HepG2 (cell line): ENCODE measurements around the gene HS2ST1. TPM values are rescaled to one million over a fixed set of nuclear protein-coding genes. Genes with fewer than 3 reads are reported as not detected.

Source experiments
- AGO2 ChIP-seq: fragments of 200-400 bp; formaldehyde crosslinking; optimal IDR thresholded peaks from 2 replicates; pipeline ENCODE3; 2017; ENCODE audit warnings: mild to moderate bottlenecking, low read depth, low read length, moderate library complexity
- ATF6 ChIP-seq: sonication (generic); formaldehyde crosslinking; conservative IDR thresholded peaks from 2 replicates; pipeline ENCODE4 v1.4.0; 2020; ENCODE audit warnings: missing genetic modification reagents
- CBX1 ChIP-seq: IDR thresholded peaks from one replicate; pipeline ENCODE4 v1.6.1; 2016; ENCODE audit warnings: antibody characterized with exemption, low read depth
- GTF2F1 ChIP-seq: fragments of 150-350 bp; IDR thresholded peaks from 2 replicates; pipeline ENCODE4 v1.6.1; 2014; ENCODE audit warnings: low read length
- GTF3A ChIP-seq: sonication (generic); formaldehyde crosslinking; conservative IDR thresholded peaks from 2 replicates; pipeline ENCODE4 v1.4.0; 2020; ENCODE audit warnings: mild to moderate bottlenecking, missing genetic modification reagents
- HHEX ChIP-seq: IDR thresholded peaks from 2 replicates; pipeline ENCODE4 v1.6.1; 2016; ENCODE audit warnings: control low read depth
- HMGA1 ChIP-seq: sonication (generic); formaldehyde crosslinking; conservative IDR thresholded peaks from 2 replicates; pipeline ENCODE4 v1.4.0; 2020; ENCODE audit warnings: missing genetic modification reagents
- KLF15 ChIP-seq: sonication (generic); formaldehyde crosslinking; IDR thresholded peaks from 2 replicates; pipeline ENCODE4 v1.8.1; 2023; ENCODE audit warnings: borderline replicate concordance, mild to moderate bottlenecking, inconsistent platforms, missing genetic modification reagents, mixed read lengths
- MAZ ChIP-seq, 2 experiments: sonication (generic) in 1 of 2; formaldehyde crosslinking in 1 of 2; IDR thresholded peaks; 2 replicates each; pipeline versions ENCODE4 v1.5.0 to v1.6.1; 2012 to 2020; ENCODE audit warnings: low read depth in 2 of 2, mild to moderate bottlenecking in 2 of 2, borderline replicate concordance in 1 of 2, improper control_type of control experiment in 1 of 2, low read length in 1 of 2, missing genetic modification reagents in 1 of 2, moderate library complexity in 1 of 2
- PAWR ChIP-seq: sonication (generic); formaldehyde crosslinking; IDR thresholded peaks from 2 replicates; pipeline ENCODE4 v1.4.0; 2020; ENCODE audit warnings: missing genetic modification reagents, mild to moderate bottlenecking, borderline replicate concordance
- POLR2A ChIP-seq, 2 experiments: IDR thresholded peaks; 2 replicates each; pipeline ENCODE4 v1.6.1; 2011; ENCODE audit warnings: low read depth in 2 of 2, low read length in 2 of 2, mild to moderate bottlenecking in 1 of 2, moderate library complexity in 1 of 2; ENCODE audit not compliant: insufficient read depth in 1 of 2
- RFX1 ChIP-seq: fragments of 450-650 bp; IDR thresholded peaks from 2 replicates; pipeline ENCODE4 v1.6.1; 2017
- RFXAP ChIP-seq: sonication (generic); formaldehyde crosslinking; IDR thresholded peaks from 2 replicates; pipeline ENCODE4 v1.4.0; 2020; ENCODE audit warnings: missing genetic modification reagents, borderline replicate concordance
- TARDBP ChIP-seq: sonication (generic); formaldehyde crosslinking; IDR thresholded peaks from 2 replicates; pipeline ENCODE4 v1.8.0; 2022; ENCODE audit warnings: mild to moderate bottlenecking, missing genetic modification reagents
- TBX3 ChIP-seq: fragments of 450-650 bp; IDR thresholded peaks from 2 replicates; pipeline ENCODE4 v1.6.1; 2017; ENCODE audit warnings: antibody characterized with exemption, mild to moderate bottlenecking, inconsistent platforms, borderline replicate concordance
- THYN1 ChIP-seq: sonication (generic); formaldehyde crosslinking; IDR thresholded peaks from 2 replicates; pipeline ENCODE4 v1.8.1; 2023; ENCODE audit warnings: low read depth, mild to moderate bottlenecking, moderate library complexity, missing genetic modification reagents, borderline replicate concordance
- TRIM24 ChIP-seq: sonication (generic); formaldehyde crosslinking; IDR thresholded peaks from 2 replicates; pipeline ENCODE4 v1.8.0; 2022; ENCODE audit warnings: mild to moderate bottlenecking, missing genetic modification reagents
- ZNF280B ChIP-seq: sonication (generic); formaldehyde crosslinking; IDR thresholded peaks from 2 replicates; pipeline ENCODE4 v1.5.0; 2020; ENCODE audit warnings: missing genetic modification reagents, mild to moderate bottlenecking, borderline replicate concordance
- ZNF292 ChIP-seq: sonication (generic); formaldehyde crosslinking; IDR thresholded peaks from 2 replicates; pipeline ENCODE4 v1.8.1; 2022; ENCODE audit warnings: mild to moderate bottlenecking, low read depth, missing genetic modification reagents, borderline replicate concordance
- ZNF3 ChIP-seq: IDR thresholded peaks from 2 replicates; pipeline ENCODE4 v1.7.0; 2017; ENCODE audit warnings: inconsistent platforms
- ZNF383 ChIP-seq: sonication (generic); formaldehyde crosslinking; IDR thresholded peaks from 2 replicates; pipeline ENCODE4 v1.4.0; 2020; ENCODE audit warnings: missing genetic modification reagents, mild to moderate bottlenecking, borderline replicate concordance
- ZNF460 ChIP-seq: sonication (generic); formaldehyde crosslinking; IDR thresholded peaks from 2 replicates; pipeline ENCODE4 v1.5.1; 2020; ENCODE audit warnings: missing genetic modification reagents, mild to moderate bottlenecking, borderline replicate concordance
- ZNF549 ChIP-seq: sonication (generic); formaldehyde crosslinking; IDR thresholded peaks from 2 replicates; pipeline ENCODE4 v1.5.0; 2020; ENCODE audit warnings: missing genetic modification reagents
- ZNF614 ChIP-seq: IDR thresholded peaks from 2 replicates; pipeline ENCODE4 v1.6.1; 2018; ENCODE audit warnings: missing biosample characterization, missing genetic modification reagents, inconsistent platforms, borderline replicate concordance
- ZNF616 ChIP-seq: sonication (generic); formaldehyde crosslinking; IDR thresholded peaks from 2 replicates; pipeline ENCODE4 v1.5.0; 2020; ENCODE audit warnings: low read depth, mild to moderate bottlenecking, missing genetic modification reagents
- ZSCAN29 ChIP-seq: sonication (generic); formaldehyde crosslinking; conservative IDR thresholded peaks from 2 replicates; pipeline ENCODE4 v1.4.0; 2020; ENCODE audit warnings: mild to moderate bottlenecking, missing genetic modification reagents
- ZSCAN30 ChIP-seq: sonication (generic); formaldehyde crosslinking; IDR thresholded peaks from 2 replicates; pipeline ENCODE4 v1.5.0; 2020; ENCODE audit warnings: mild to moderate bottlenecking, missing genetic modification reagents
- polyA plus RNA-seq, 8 experiments: library from polyadenylated mRNA; depleted of rRNA in 3 of 8; stranded (reverse) in 7 of 8; unstranded in 1 of 8; fragments of >200 nt; fragmentation: Illumina TruSeq in 4 of 8; extraction: Trizol in 4 of 8; gene quantifications; 2 replicates each; pipeline versions ENCODE4 v1.2.1 to v1.2.3, GENCODE V29; 2011 to 2016; ENCODE audit warnings: low read depth in 4 of 8, missing spikeins in 1 of 8, mixed read lengths in 1 of 8; ENCODE audit not compliant: insufficient read depth in 1 of 8
- total RNA-seq, 5 experiments: library from RNA; depleted of rRNA; stranded (reverse); fragments of >200 nt; fragmentation: Illumina TruSeq; extraction: Trizol; gene quantifications; 2 replicates each; pipeline ENCODE4 v1.2.3, GENCODE V29; 2016; ENCODE audit warnings: low read depth in 1 of 5
- TF ChIP-seq, protein P1 (sequence below): sonication (generic); formaldehyde crosslinking; IDR thresholded peaks from 2 replicates; pipeline ENCODE4 v1.5.1; 2020; ENCODE audit warnings: missing genetic modification reagents, mild to moderate bottlenecking, borderline replicate concordance

Gene HS2ST1
- total and polyA plus RNA-seq, 2 of the 13 experiments (the other 11 are each of a cell fraction or from before 2014, with no cell fraction given) = 22.1 to 58.7 TPM

GRCh38 chr1:86981482-86982213, 67.2 kb downstream of the HS2ST1 start (continued):
- TF ChIP-seq ZNF616 (no peak), ZNF614 (CRISPR knock-in tag) (peak; percentile 59; the same call in 1 of the 2 replicates), ZNF383 (CRISPR knock-in tag) (no peak), ZSCAN29 (no peak), ZSCAN30 (CRISPR knock-in tag) (no peak), TBX3 (no peak), AGO2 (no peak), HHEX (CRISPR knock-in tag) (no peak), ZNF460 (CRISPR knock-in tag) (no peak), ZNF292 (CRISPR knock-in tag) (peak; percentile 97), ZNF3 (CRISPR knock-in tag) (no peak), POLR2A (IDR thresholded peaks at IDR 0.05; ENCODE audit: insufficient read depth in 1 of 2, low read depth in 2 of 2, low read length in 2 of 2) (no peak), THYN1 (CRISPR knock-in tag) (no peak), RFX1 (no peak), PAWR (CRISPR knock-in tag) (no peak), ZNF549 (CRISPR knock-in tag) (peak; percentile 89; the same call in 1 of the 2 replicates), TARDBP (CRISPR knock-in tag) (0 out of 2 replicates have a peak, but pooled peaks have one; percentile 47), ZNF280B (CRISPR knock-in tag) (no peak), GTF2F1 (no peak), ATF6 (CRISPR knock-in tag) (no peak), KLF15 (CRISPR knock-in tag) (no peak), HMGA1 (no peak), RFXAP (no peak), TRIM24 (CRISPR knock-in tag) (no peak), GTF3A (CRISPR knock-in tag) (no peak), MAZ (IDR thresholded peaks at IDR 0.05; ENCODE audit: borderline replicate concordance, low read depth, low read length) (no peak), MAZ (CRISPR knock-in tag; IDR thresholded peaks at IDR 0.05; ENCODE audit: low read depth) (no peak), CBX1 (no peak)
- TF ChIP-seq, protein P1, sequence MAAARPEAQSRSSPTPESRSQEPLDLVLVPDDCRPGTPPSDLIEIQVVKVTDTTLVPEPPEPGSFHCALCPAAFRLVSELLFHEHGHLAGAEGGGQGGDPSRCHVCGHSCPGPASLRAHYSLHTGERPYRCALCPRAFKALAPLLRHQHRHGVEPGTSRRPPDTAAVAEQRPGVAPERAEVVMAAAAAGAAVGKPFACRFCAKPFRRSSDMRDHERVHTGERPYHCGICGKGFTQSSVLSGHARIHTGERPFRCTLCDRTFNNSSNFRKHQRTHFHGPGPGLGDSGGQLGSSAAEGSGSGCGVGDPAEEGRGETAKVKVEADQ (CRISPR knock-in tag) = peak; percentile 69; the same call in 1 of the 2 replicates
